DND-41 (cell line): Measurements from ENCODE around the gene CCDC78.

Experiments used
- ATAC-seq: fragments of 200-7000 bp; cut with Tn5 transposase; 3 replicates; pipeline ENCODE4 v1.9.1; 2021; ENCODE audit warnings: low read depth; ENCODE audit not compliant: insufficient read depth
- DNase-seq: peaks from one replicate; pipeline ENCODE4 v3.0.0-alpha.2; 2020
- H2AFZ ChIP-seq: 2 replicates; pipeline ENCODE4 v1.6.0; 2012; ENCODE audit warnings: low read depth, low read length
- H3K27ac ChIP-seq: 2 replicates; pipeline ENCODE4 v1.5.1; 2012; ENCODE audit warnings: low read length, inconsistent platforms
- H3K27me3 ChIP-seq: fragments of 200-600 bp; sonication (generic); 2 replicates; pipeline ENCODE4 v1.6.0; 2012; ENCODE audit warnings: low read length, mild to moderate bottlenecking, inconsistent platforms; ENCODE audit not compliant: insufficient read depth, poor library complexity
- H3K36me3 ChIP-seq: 2 replicates; pipeline ENCODE4 v1.5.1; 2012; ENCODE audit warnings: low read length, inconsistent platforms; ENCODE audit not compliant: insufficient read depth
- H3K4me1 ChIP-seq: 2 replicates; pipeline ENCODE4 v1.5.1; 2012; ENCODE audit warnings: mild to moderate bottlenecking, low read length; ENCODE audit not compliant: insufficient read depth
- H3K4me2 ChIP-seq: 2 replicates; pipeline ENCODE4 v1.6.0; 2012; ENCODE audit warnings: mild to moderate bottlenecking, moderate library complexity, low read length, inconsistent platforms; ENCODE audit not compliant: insufficient read depth
- H3K4me3 ChIP-seq, 2 experiments: fragments of 200-600 bp in 1 of 2; shearing (Covaris generic) in 1 of 2; 2 replicates each; pipeline ENCODE4 v1.5.1; 2012 to 2016; ENCODE audit warnings: inconsistent platforms in 2 of 2, low read length in 2 of 2, mild to moderate bottlenecking in 2 of 2, low read depth in 1 of 2, moderate library complexity in 1 of 2
- H3K79me2 ChIP-seq: 2 replicates; pipeline ENCODE4 v1.6.0; 2012; ENCODE audit warnings: low read length, inconsistent platforms; ENCODE audit not compliant: insufficient read depth
- H3K9ac ChIP-seq: 2 replicates; pipeline ENCODE4 v1.6.0; 2012; ENCODE audit warnings: low read depth, mild to moderate bottlenecking, inconsistent platforms, low read length, moderate library complexity
- H3K9me3 ChIP-seq: 2 replicates; pipeline ENCODE4 v1.5.1; 2012; ENCODE audit warnings: low read length, moderate library complexity, mild to moderate bottlenecking, inconsistent platforms; ENCODE audit not compliant: insufficient read depth, severe bottlenecking
- H4K20me1 ChIP-seq: 2 replicates; pipeline ENCODE4 v1.6.0; 2012; ENCODE audit warnings: low read length; ENCODE audit not compliant: insufficient read depth
- EZH2 ChIP-seq: IDR thresholded peaks from 3 replicates; pipeline ENCODE4 v1.6.1; 2012; ENCODE audit warnings: borderline replicate concordance, low read depth, mild to moderate bottlenecking, moderate library complexity, low read length, inconsistent platforms; ENCODE audit not compliant: severe bottlenecking
- TF ChIP-seq, protein P1 (sequence below): IDR thresholded peaks from 2 replicates; pipeline ENCODE4 v1.5.1; 2012; ENCODE audit warnings: borderline replicate concordance, low read length, moderate library complexity, mild to moderate bottlenecking; ENCODE audit not compliant: poor library complexity, severe bottlenecking; ENCODE audit errors: extremely low read depth

Gene CCDC78

DNA sequence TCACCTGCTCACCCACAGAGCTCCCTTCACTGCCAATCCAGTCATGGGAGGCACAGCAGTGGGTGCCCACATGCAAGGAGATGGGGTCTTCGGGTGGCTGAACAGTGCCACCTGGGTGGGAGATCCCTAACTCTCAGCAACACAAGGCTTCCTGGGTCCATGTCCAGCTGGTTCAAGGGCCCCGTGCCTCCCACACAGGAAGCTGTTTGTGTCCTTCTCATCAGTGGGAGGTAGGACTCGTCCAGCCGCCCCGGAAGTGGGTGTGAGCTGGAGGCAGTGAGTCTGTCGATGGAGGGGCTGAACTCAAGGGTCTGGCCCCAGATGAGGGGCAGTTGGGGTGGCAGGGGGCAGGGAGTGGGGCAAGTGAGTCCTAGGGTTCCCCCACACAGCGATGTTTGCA is 22.2 kb downstream of the CCDC78 start:
- ATAC-seq (no peak), DNase-seq (no peak)
- Histone ChIP-seq H3K9me3 (no peaks in the 10 kb centered on the region), H3K27ac (no peak overlapping the region), H3K79me2 (no peaks in the 10 kb centered on the region), H3K4me1 (no peaks in the 10 kb centered on the region), H3K27me3 (no peaks in the 10 kb centered on the region), H3K4me3 (no peak overlapping the region), H3K4me2 (no peak overlapping the region), H2AFZ (no peak overlapping the region), H3K36me3 (no peaks in the 10 kb centered on the region), H4K20me1 (peaks cover 10% of the 10 kb centered on the region), H3K9ac (no peak overlapping the region)
- TF ChIP-seq, protein P1, sequence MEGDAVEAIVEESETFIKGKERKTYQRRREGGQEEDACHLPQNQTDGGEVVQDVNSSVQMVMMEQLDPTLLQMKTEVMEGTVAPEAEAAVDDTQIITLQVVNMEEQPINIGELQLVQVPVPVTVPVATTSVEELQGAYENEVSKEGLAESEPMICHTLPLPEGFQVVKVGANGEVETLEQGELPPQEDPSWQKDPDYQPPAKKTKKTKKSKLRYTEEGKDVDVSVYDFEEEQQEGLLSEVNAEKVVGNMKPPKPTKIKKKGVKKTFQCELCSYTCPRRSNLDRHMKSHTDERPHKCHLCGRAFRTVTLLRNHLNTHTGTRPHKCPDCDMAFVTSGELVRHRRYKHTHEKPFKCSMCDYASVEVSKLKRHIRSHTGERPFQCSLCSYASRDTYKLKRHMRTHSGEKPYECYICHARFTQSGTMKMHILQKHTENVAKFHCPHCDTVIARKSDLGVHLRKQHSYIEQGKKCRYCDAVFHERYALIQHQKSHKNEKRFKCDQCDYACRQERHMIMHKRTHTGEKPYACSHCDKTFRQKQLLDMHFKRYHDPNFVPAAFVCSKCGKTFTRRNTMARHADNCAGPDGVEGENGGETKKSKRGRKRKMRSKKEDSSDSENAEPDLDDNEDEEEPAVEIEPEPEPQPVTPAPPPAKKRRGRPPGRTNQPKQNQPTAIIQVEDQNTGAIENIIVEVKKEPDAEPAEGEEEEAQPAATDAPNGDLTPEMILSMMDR: no peak
- no peak for TF ChIP-seq EZH2

DNA sequence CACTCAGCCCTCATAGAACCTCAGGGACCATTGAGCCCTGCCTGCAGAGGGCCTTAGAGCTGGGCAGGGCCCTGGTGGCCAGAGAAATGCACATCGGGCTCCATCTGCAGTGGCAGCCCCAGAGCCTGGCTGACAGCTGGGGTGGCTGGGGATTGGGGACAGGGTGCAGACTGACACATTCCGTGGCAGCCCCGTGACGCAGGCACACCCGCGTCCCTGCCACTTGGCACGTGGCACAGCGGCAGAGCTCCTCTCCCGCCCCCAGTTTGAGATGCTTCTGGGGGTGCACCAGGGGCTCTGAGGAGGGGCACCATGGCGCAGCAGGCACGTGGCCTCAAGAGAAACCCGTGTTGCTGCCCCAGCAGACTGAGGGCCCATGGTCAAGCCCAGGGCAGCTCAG is 22.8 kb downstream of the CCDC78 start:
- no peaks in the 10 kb centered on the region for H3K36me3 ChIP-seq
- no peak for DNase-seq
- H4K20me1 ChIP-seq: peaks cover 8% of the 10 kb centered on the region
- no peak overlapping the region for H3K4me2 ChIP-seq
- no peak overlapping the region for H3K27ac ChIP-seq
- H3K79me2 ChIP-seq: no peaks in the 10 kb centered on the region
- H3K9ac ChIP-seq: no peak overlapping the region
- no peak overlapping the region for H3K4me3 ChIP-seq
- TF ChIP-seq, protein P1: no peak
- TF ChIP-seq EZH2: no peak
- no peaks in the 10 kb centered on the region for H3K27me3 ChIP-seq
- no peak overlapping the region for H2AFZ ChIP-seq
- no peaks in the 10 kb centered on the region for H3K4me1 ChIP-seq
- ATAC-seq: no peak
- no peaks in the 10 kb centered on the region for H3K9me3 ChIP-seq

DNA sequence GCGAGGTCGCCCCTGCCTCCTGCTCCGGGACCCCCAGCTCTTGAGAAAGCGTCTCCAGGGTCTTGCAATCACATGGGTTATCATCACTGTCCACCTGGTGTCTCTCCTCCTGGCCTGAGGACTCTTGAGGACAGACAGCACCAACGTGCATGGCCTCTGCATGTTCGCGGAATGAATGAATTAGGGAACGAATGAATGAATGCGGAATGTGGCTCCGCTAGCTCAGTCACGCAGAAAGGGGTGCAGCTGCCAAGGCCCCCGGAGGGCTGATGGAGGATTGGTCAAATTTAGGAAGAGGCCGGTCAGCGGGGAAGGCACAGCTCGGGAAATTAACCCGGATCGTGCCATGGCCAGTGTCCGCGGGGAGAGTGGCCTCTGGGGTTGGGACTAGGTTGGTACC is 23.9 kb downstream of the CCDC78 start:
- H3K36me3 ChIP-seq: no peaks in the 10 kb centered on the region
- DNase-seq: no peak
- H3K27me3 ChIP-seq: no peaks in the 10 kb centered on the region
- no peaks in the 10 kb centered on the region for H3K79me2 ChIP-seq
- ATAC-seq: no peak
- H3K27ac ChIP-seq: no peak overlapping the region
- H2AFZ ChIP-seq: no peak overlapping the region
- H3K4me1 ChIP-seq: no peaks in the 10 kb centered on the region
- H3K9me3 ChIP-seq: no peaks in the 10 kb centered on the region
- no peak overlapping the region for H3K9ac ChIP-seq
- H3K4me2 ChIP-seq: no peak overlapping the region
- no peak overlapping the region for H3K4me3 ChIP-seq
- TF ChIP-seq, protein P1: no peak
- TF ChIP-seq EZH2: no peak
- peaks cover 5% of the 10 kb centered on the region for H4K20me1 ChIP-seq
